ENCODE measurements around the gene GPBAR1. TPM values are rescaled to one million over a fixed set of nuclear protein-coding genes. Genes with fewer than 3 reads are reported as not detected.

Gene GPBAR1
- total RNA-seq, 2 donors from 2014 or later: 0.91 TPM; not detected in 1

DNA sequence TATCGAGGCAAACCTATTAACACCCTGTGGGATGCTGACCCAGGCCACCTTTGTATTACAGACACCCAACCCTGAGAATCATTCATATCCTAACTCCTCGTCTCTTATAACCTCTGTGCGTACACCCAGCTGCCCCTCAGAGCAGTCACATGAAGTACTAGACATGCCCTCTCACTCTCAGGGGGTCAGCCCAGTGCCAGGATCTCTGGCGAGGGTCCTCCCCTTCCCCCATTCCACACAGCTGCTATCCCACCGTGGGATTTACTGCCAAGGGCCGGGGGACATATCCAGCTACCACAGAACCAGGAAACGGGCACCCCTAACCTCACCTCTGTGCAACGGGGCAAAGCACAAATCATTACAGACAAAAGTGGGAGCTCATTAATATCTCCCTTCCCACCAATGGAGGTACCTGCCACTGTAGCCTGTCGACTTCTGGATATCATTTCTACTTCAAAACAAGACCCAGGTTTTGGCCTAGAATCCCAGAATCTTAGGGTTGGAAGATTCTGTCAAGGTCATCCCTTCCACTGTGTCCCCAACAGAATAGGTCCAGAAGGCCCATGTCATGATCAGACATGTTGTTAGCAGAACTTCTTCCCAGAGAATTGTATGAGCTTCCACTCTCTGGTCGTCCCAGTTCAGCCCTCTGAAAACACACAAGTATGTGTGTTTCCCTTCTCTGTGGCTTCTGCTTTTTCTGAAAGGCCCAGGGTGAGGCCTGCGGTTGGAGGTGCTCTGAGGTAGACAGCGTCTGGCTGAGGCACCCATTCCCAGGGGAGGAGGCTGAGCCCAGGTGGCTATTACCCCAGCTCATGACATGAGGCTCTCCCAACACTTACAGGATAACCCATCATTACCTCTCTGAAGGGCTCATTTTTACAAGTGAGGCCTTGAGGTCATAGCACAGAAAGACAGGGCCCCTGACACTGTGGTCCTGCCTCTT, 29.8 kb downstream of the GPBAR1 start:
- WGBS: 56% methylated on average over 12 of the region's 12 CpGs
- no peak for TF ChIP-seq CTCF (IDR thresholded peaks at IDR 0.05)
- no peak for TF ChIP-seq POLR2AphosphoS5 (IDR thresholded peaks at IDR 0.05)
- TF ChIP-seq POLR2A (IDR thresholded peaks at IDR 0.05): no peak
- no peaks in the 10 kb centered on the region for H3K9me3 ChIP-seq
- peak overlapping the region; percentile 94 to 96 for H3K27ac ChIP-seq
- H3K4me3 ChIP-seq: peak overlapping the region; percentile 75 to 79
- H3K4me1 ChIP-seq (replicated peaks): peaks cover 47% of the 10 kb centered on the region
- H3K36me3 ChIP-seq: no peaks in the 10 kb centered on the region
- intact Hi-C loops (cut with DNase I): loop anchor here (5.0 to 10.0 kb wide), 2 partner anchors 174 to 367 kb away; partner anchors contain the start of genes BCS1L and ZNF142
- no peaks in the 10 kb centered on the region for H3K27me3 ChIP-seq (replicated peaks; ENCODE audit: insufficient read depth)
- DNase-seq (ENCODE audit: low spot score): no peak

DNA sequence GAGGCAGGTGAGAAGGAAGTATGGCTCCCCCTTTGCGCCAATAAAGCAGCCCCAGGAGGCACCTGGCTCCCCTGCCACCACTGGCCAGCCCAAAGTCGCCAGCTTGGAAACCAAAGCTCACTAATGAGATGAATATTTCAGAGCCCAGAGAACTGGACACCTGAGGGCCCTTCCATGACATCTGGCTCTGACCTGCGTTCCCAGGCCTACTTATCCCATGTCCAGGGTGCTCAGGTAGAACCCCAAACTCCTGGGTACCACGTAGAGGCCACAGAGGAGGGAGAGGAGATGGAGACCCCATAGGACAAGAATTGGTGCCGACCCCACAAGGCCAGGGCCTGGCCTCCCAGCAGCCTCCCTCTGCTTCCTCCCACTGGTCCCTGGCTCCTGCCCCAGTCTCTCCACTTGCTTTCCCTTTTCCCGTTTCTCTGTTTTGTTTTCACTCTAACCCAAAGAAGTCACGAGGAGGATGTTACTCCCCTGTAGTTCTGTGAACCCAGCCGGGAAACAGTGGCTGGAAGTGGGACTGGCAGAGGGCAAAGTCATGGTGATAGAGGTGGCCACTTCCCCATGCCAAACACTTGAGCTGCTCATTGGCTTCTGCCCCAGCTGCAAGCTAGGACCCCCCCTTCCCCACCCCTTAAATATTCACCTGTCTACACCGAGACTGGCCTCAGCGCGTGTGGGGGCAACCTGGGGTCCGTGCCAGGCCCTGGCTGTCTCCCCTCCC, 30.7 kb downstream of the GPBAR1 start:
- 44% methylated on average over 12 of the region's 12 CpGs for WGBS
- no peaks in the 10 kb centered on the region for H3K9me3 ChIP-seq
- H3K27me3 ChIP-seq (replicated peaks; ENCODE audit: insufficient read depth): no peaks in the 10 kb centered on the region
- DNase-seq (ENCODE audit: low spot score): no peak
- TF ChIP-seq CTCF (IDR thresholded peaks at IDR 0.05) (no peak), POLR2AphosphoS5 (IDR thresholded peaks at IDR 0.05) (no peak), POLR2A (IDR thresholded peaks at IDR 0.05) (no peak)
- H3K4me1 ChIP-seq (replicated peaks): peaks cover 39% of the 10 kb centered on the region
- no peaks in the 10 kb centered on the region for H3K36me3 ChIP-seq
- peak overlapping the region; percentile 75 to 79 for H3K4me3 ChIP-seq
- intact Hi-C loops (cut with DNase I): loop anchor here (2.0 to 10.0 kb wide), 3 partner anchors 105 to 366 kb away; partner anchors contain the start of genes BCS1L and ZNF142
- peak overlapping the region; percentile 94 to 96 for H3K27ac ChIP-seq

GRCh38 chr2:218292048-218293014, 31.5 kb downstream of the GPBAR1 start, which contains the start of gene TMBIM1:
TMBIM1 (minus strand) TSS chr2:218292503; CDS start chr2:218282141, 10,362 bp downstream.
- no peaks in the 10 kb centered on the region for H3K9me3 ChIP-seq
- H3K4me3 ChIP-seq: peak within 1 kb of the TSS; percentile 75 to 79
- no peaks in the 10 kb centered on the region for H3K27me3 ChIP-seq (replicated peaks; ENCODE audit: insufficient read depth)
- no peaks in the 10 kb centered on the region for H3K36me3 ChIP-seq
- TF ChIP-seq CTCF (IDR thresholded peaks at IDR 0.05) (peak; percentile 89 to 97 (median 92)), POLR2AphosphoS5 (IDR thresholded peaks at IDR 0.05) (peak; percentile 38), POLR2A (IDR thresholded peaks at IDR 0.05) (peak; percentile 91)
- intact Hi-C loops (cut with DNase I): loop anchor here (2.0 to 10.0 kb wide), 3 partner anchors 104 to 365 kb away; partner anchors contain the start of genes BCS1L and ZNF142
- DNase-seq (ENCODE audit: low spot score): no peak
- H3K4me1 ChIP-seq (replicated peaks): peaks cover 33% of the 10 kb centered on the region
- peak within 1 kb of the TSS; percentile 94 to 96 for H3K27ac ChIP-seq
- WGBS: 16% methylated on average over 44 of the region's 63 CpGs

DNA sequence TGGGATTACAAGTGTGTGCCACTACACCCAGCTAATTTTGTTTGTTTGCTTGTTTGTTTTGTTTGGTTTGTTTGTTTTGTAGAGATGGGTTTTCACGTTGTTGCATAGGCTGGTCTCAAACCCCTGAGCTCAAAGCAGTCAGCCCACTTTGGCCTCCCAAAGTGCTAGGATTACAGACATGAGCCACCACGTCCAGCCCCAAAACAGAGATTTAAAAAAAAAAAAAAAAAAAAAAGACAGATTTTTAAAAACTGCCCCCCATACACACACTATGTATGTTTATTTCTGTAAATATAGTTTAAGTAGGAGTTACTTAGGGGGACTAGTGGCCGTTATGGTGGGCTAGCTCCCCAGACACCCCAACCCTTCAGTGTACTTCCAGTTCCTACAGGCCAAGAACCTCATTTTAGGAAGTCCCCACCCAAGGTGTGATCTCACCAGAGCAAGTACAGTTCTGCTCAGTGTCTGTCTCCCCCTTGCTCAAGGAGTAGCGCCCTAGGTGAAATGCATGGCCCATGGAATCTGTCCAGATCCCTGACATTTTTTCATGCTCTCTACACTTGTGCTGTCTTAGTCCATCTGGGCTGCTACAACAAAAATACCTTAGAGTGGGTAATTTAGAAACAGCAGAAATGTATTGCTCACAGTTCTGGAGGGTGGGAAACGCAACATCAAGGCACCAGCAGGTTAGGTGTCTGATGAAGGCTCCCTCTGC, 33.1 kb downstream of the GPBAR1 start:
- no peak for DNase-seq (ENCODE audit: low spot score)
- Histone ChIP-seq H3K27me3 (replicated peaks; ENCODE audit: insufficient read depth) (no peaks in the 10 kb centered on the region), H3K4me1 (replicated peaks) (peaks cover 27% of the 10 kb centered on the region), H3K36me3 (no peaks in the 10 kb centered on the region), H3K4me3 (no peak overlapping the region), H3K27ac (peak overlapping the region; percentile 94 to 96), H3K9me3 (no peaks in the 10 kb centered on the region)
- TF ChIP-seq POLR2A (IDR thresholded peaks at IDR 0.05): no peak
- intact Hi-C loops (cut with DNase I): loop anchor here (2.0 to 10.0 kb wide), 3 partner anchors 103 to 363 kb away; partner anchors contain the start of genes BCS1L and ZNF142
- WGBS: 58% methylated on average over 5 of the region's 5 CpGs

Data from prostate gland (tissue), 2 donors.